Anterior cingulate cortex (tissue), 58 donors: ENCODE data around the gene EPHA5.
"Not testable (repeated sequence)": the region's sequence is repeated elsewhere in the genome, so short reads cannot be mapped to it uniquely, and the experiment has no call there.

ENCODE experiments used
- DNase-seq, 58 donors: peaks; one replicate each; lab custom pipeline; 2025; lab: John Stamatoyannopoulos, UW

EPHA5 gene

GRCh38 chr4:65386927-65387326 lies 283.4 kb downstream of the EPHA5 start:
- no peak for DNase-seq

DNA sequence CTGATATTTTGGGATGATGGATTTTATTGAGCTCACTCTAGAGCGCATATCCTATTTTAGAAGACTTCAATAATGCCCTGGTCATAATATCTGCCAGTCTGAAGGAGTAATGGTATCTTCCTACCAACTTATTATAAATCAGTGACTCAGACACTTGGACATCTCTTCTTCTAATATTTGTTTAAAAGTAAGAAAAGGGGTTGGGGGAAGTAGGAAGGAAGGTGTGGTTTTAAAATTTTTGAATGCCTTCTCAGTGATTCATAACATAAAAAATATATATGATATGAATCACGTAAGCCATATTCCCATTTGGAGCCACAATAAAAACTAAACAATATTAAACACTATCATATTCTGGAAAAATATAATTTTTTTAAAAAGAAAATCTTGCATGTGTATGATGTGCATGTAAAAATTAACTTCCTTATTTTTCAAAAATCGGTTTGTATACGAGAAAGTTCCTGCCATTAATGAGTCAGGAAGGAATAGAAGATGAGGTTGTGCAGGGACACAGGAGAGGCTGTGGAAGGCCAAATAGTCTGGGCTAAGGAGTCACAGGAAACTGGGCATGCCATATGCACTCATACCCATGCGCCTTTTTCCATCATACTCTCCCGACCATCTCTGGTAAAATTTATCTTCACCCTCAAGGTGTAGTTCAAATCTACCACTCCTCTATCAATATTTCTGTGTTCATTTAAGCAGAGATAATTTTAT lies 286.5 kb downstream of the EPHA5 start:
- no peak for DNase-seq

- no peak for DNase-seq
Measured at GRCh38 chr4:65381648-65382047, 288.6 kb downstream of the EPHA5 start.

DNA sequence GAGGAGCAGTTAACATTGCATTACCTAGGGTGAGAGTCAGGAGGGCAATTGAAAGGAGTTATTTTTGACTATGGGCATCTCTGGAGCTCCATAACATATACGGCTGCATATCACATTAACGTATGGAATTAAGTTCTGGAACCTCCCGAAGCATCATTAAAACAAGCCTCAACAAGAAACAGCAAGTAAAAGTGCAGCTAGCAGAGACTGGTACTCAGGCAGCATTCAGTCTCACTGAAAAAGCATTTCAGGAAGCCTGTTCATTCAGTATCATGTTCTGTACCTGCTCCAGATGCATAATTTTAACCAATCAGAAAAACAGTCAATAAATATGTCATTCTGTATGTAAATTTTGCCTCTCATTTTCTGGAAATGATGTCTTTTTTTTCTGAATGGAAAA lies 299.6 kb downstream of the EPHA5 start:
- DNase-seq, result no peak

DNA sequence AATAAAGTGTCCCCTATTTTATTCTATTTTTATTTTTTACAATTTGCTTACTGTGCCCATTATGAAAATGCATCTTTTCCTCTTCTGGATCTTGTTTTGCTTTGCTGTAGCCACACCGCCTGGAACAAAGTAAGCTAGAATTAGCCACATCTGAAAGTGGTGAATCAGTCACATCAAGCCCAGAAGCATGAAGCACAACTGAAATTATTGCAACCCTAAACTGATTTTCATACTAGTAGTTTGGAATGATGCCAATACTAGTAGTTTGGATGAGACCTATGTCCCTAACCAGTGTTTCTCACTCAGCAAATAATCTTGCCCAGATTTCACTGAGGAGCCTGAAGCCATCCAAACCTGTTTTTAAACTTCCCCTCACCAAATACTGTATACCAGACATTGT lies 303.0 kb downstream of the EPHA5 start:
- no peak for DNase-seq

DNA sequence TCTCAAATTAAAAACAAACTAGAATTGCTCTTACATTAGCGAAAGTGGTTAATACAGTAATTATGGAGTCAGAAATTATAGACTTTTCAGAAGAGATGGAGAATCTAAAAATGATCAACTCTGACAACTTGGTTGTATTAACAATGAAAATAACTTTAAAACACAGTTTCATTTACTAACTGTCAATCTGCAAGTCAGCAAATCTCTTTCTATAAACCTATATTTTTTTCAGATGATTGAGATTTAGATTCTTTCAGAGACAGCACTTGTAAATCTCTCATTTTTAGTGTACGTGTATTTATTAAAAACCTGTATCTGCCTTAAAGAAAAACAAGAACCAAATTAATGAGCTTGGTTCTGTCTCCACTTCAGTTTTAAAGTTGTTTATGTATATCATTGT lies 311.4 kb downstream of the EPHA5 start:
- no peak for DNase-seq

- no peak for DNase-seq
Measured at GRCh38 chr4:65353098-65353497, 317.2 kb downstream of the EPHA5 start.

GRCh38 chr4:65344278-65344825 lies 325.9 kb downstream of the EPHA5 start:
- DNase-seq, result no peak

GRCh38 chr4:65343342-65343741 lies 326.9 kb downstream of the EPHA5 start:
- no peak for DNase-seq

GRCh38 chr4:65341557-65341956 lies 328.7 kb downstream of the EPHA5 start:
- DNase-seq, result no peak

DNA sequence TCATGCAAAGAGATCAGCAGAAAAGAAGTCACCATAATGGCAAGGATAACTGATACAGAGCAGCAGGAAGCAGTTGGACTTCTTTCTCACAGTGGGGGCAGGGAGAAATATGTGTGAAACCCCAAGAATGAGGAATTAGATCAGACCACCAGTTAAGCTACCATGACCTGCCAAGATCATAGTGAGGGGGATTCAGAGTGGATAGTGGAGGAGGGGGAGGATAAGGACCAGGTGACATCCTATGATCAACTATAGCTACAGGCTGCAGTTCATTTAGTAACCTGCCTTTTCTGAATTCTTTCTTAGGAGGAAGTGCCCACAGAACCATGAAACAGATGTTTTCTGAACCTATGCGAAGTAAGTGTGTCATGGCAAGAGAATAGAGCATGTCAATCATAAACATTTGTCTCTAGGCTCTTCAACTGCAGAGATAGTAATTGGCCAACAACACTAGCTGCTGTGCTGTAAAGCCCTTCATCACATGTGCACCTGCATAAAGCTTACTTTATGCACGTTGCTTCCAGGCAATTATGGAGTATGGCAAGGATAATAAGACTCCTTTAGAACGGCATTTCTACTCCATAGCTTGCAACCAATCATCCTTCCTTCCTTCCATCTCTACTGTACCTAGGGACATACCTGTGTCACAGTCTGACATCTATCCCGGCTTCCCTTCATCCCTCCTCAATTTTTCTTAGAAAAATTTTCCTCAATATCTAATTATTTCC lies 329.7 kb downstream of the EPHA5 start:
- DNase-seq, result no peak

DNA sequence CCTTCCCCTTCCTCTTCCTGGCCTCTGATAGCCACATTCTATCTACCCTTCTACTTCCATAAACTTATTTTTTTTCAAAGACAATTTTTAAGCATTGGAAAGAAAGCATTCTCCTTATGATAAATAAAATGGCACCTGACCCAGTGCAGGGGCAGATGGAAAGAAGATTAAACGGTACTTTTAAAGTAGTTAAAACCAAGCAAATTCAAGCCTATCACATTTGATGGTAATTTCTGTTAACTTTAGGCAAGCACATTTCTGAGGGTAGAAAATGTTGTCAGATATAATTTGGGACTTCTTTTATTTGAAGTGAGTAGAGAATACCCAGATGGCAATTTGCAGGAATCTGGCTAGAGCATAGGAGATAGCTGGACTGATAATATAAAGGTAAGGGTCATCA lies 332.9 kb downstream of the EPHA5 start:
- DNase-seq, result no peak

GRCh38 chr4:65336465-65336864 lies 333.8 kb downstream of the EPHA5 start:
- no peak for DNase-seq

DNA sequence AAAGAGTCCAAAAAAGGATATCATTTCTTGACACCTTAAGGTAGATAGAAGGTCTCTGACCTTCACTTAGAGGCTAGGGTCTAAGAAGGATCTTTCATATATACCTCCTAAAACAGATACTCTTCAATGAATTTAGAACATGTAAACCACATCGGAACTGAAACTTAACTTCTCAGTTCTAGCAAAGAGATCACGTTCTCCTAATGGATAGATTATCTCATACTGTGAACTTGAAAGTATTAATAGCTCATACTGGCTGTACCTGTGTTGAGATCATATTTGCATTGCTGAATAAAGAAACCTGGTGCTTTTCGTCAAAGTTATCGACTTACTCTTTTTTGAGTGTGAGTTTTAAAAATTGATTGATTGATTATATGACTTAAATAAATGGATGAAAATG lies 353.8 kb downstream of the EPHA5 start:
- no peak for DNase-seq

- DNase-seq, result no peak
Measured at GRCh38 chr4:65311120-65311519, 359.2 kb downstream of the EPHA5 start.

DNA sequence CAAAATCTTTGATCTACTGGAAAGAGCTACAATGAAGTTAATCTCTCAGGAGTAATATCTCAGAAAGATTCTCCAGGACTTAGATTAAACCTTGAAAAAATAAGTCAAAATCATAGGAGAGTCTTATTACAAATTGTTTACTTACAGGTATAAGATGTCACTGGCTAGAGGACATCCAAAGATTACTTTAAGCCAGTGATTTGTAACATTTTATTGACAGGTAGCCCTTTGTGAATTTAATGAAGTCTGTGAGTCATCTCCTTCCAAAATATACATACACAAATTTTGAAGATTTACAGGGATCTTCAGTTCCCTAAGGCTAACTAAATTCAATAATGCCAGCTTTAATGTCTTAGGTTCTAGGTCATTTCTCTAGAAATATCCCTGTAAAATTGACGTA lies 359.7 kb downstream of the EPHA5 start:
- DNase-seq, result no peak

DNA sequence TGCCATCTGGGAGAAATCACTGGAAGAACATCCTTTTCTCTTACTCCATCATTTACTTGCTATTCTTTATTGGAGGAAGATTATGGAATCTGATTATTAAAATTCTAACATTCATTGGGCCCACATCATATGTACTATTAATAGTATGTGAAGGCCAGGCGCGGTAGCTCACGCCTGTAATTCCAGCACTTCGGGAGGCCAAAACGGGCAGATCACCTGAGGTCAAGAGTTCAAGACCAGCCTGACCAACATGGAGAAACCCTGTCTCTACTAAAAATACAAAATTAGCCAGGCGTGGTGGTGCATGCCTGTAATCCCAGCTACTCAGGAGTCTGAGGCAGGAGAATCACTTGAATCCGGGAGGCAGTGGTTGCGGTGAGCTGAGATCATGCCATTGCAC lies 361.7 kb downstream of the EPHA5 start:
- DNase-seq, result not testable (repeated sequence)

DNA sequence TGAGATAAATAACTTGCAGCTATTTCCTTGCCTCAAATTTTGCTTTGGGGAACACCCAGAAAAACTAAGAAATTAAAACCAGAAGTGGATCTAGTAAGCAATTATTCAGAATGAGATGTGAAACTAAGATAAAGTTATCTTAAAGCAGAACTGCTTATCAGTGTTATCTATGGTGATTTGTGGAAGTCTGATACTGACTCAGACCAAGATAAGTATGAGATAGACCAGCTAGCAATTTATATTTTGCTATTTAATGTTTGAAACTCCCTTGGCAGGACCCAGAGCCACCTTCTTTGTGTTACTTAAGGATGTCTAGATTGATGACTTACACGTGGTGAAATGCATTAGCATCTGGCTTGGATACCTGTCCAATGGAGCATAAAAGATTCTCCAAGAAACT lies 368.1 kb downstream of the EPHA5 start:
- no peak for DNase-seq

GRCh38 chr4:65296246-65296645 lies 374.0 kb downstream of the EPHA5 start:
- no peak for DNase-seq

GRCh38 chr4:65287071-65287470 lies 383.2 kb downstream of the EPHA5 start:
- no peak for DNase-seq
